NK-92 treated with Interleukin-12 subunit alpha and Interleukin-12 subunit beta, amount 100 ng/mL, for 24 hours (cell line): ENCODE data around the gene ZBED3.
"Not testable (repeated sequence)": the region's sequence is repeated elsewhere in the genome, so short reads cannot be mapped to it uniquely, and the experiment has no call there.

Experiments used
- DNase-seq: peaks from one replicate; lab custom pipeline; 2025; lab: John Stamatoyannopoulos, UW

The ZBED3 gene, protein sequence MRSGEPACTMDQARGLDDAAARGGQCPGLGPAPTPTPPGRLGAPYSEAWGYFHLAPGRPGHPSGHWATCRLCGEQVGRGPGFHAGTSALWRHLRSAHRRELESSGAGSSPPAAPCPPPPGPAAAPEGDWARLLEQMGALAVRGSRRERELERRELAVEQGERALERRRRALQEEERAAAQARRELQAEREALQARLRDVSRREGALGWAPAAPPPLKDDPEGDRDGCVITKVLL

DNA sequence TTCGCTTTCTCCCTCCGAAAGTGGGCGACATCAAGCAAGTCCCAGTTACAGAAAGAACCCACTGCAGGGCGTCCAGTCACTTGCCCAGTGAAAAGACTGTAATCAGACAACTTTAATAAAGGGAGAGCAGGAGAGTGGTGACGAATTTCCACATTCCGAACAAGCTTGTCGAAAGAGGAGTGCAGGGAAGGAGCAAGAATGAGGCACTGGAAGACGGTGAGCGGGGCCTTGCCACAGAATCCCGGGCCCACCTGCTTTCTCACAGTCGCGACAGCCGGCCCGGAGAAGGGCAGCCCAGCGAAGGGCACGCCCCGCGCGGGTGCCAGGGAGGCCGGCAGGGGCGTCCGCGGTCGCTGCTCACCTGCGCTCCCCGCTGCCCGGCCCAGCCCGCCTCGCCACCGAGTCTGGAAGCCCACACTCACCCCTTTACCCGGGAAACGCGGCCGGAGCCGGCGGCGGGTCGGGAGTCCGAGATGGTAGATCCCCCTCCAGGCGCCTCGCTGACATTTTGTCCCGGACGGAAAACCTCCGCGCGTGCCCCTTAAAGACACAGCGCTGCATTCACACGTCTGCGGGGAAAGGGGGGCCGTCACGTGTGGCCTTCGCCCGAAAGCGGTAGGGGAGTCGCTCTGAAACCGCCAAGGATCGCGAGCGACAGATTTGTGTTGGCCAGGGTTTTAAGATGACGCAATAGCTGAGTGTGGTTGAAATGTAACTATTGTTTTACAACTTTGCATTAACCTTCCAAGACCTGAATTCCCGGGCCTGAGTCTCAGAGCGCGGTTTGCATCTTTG is at the start of gene ZBED3:
Gene ZBED3 (minus strand): TSS at position 597 of the 795 bp plus-strand sequence. CDS start 9,407 bp downstream, outside the sequence.
- DNase-seq: no peak

DNA sequence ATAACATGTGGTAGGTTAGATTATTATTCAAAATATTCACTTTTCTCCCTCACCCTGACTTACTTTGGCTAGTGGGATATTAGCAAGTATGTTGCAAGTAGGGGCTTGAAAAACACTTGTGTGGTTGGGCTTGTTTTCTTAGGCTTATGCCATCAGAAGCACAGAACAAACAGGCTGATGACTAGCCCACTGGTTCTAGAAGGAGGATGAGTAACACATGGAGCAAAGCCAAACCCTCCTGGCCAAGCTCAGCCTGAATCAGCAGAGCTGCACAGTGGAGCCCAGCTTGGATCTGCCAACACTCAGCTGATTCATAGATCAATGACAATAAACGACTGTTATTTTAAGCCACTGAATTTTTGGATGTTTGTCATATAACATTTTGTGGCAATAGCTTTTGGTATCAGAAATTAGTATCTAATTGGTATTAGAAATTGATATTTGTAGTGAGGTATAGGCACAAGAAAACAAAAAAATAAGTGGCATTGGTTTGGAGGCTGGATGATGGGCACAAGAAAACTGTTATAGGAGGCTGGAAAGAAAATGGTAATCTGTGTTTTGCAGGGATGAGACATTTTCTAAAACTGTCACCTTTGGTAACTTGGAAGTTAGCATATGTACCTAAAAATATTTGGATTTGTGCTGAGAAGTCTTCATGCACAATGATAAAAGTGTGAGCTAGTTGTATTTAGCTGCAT is 46.1 kb upstream of the ZBED3 start:
- DNase-seq: no peak

DNA sequence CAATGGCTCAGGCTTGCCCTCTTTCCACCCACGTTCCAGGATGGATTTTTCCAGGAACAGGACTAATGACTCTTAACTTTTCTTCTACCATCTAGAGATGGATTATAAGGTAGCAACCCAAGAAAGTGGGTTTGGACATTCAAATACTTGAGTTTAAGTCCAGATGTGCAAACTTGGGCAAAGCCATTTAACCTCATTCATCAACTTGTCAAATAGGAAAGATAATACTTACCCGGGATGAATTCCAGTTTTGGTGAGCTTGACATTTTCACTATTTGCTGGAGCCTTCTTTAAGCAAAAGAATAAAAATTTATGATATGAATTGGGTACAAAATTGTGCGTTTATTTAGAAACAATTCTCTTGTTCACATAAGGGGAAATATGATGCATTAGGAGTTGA is 44.3 kb upstream of the ZBED3 start:
- no peak for DNase-seq

DNA sequence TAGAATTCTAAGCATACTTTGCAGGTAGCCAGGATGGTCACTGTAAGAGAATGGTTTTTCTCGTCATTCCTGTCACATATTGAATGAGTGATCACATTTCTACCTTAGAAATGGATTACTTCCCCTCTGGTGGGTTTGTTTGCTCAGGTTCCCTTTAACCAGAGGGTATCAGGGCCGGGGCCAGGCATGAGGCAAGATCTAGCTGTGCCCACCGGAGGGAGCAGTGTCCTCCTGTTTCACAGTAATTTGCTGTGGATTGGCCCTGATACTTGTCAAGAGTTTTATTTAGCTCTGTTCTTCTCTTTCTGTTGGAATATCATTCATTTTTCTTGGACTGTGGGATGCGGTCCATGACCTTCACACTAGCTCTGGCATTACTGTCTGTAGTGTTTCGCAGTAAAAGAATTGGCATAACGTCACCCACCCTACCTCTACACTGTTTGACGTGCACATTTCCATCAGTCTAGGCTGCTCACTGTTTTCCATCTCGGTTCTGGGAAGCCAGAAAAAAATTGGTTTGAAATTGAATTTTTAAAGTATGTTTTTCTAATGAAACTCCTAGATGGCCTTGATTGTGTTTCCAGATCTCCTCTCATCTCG is 42.4 kb upstream of the ZBED3 start:
- DNase-seq: no peak

DNA sequence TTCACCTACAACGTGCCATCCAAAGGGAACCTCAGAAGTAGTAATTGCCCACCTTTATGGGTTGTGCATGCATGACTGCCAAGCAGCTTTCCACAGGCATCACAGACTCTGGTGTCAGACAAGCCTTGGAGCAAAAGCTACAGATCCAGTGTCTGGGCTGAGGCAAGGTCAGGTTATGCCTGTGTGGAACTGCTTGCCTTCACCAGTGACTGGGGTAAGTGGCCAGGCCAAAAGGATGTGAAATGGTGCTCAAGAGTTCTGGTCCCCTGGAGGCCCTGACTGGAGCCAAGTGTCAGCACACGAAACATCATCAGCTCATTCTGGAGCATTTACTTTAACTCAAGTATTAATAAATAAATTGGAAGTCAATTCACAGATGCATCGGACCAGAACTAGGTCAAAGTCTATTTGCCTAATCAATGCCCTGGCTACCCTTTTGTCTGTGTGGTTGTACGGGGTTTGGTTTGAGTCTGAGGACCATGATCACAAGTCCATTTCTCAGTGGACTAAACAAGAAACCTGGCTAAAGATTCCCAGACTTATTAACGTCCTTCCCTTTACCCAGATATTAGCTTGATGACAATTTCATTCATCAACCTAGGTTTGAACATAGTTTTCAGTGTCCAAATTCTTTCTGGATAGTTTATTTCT is 41.5 kb upstream of the ZBED3 start:
- no peak for DNase-seq

DNA sequence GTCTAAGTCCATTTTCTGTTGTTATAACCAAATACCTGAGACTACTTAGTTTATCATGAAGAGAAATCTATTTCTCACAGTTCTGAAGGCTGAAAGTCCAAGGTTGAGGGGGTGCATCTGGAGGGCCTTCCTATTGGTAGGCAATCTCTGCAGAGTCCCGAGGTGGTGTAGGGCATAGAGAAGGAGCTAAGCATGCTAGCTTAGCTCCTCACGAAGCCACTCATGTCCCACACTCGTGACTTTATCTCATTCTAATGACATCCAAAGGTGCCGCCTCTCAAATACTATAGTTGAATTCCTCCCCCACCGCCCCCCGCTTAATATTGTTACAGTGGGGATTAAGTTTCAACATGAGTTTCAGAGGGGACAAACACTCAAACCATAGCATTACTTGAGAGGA is 36.0 kb upstream of the ZBED3 start:
- DNase-seq: no peak

DNA sequence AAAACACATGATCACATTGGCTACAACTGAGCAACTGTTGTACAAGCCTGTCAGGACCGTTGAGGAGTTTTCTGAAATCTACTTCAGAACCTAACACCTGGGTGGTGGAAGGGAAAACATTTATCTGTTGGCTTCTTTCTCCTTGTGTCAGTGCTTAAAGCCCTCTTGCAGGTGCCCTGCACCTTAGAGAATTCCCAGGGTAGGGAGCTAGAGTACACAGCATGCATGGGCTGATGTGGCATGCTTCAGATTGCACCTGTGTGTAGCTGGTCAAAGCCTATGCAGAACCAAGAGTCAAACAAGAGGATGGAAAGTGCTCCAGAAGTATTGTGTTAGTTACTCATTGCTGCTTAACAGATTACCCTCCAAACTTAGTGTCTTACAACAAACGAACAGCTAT is 33.6 kb upstream of the ZBED3 start:
- DNase-seq: no peak

DNA sequence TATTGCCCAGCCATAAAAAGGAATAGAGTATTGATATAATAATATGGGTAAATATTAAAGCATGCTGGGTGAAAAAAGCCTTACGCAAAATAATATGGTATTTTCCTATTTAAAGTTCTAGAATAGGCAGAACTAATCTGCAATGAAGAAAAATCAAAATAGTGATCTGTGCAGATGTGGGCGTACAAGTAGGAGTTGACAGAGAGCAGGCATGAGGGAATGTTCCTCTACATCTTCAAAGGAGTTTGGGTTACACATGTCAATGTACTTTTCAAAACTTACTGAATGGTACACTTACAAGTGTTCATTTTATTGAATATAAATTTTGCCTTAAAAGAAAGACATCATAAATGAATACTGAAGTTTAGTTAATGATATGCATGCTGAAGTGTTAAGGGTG is 33.0 kb upstream of the ZBED3 start:
- DNase-seq: no peak

DNA sequence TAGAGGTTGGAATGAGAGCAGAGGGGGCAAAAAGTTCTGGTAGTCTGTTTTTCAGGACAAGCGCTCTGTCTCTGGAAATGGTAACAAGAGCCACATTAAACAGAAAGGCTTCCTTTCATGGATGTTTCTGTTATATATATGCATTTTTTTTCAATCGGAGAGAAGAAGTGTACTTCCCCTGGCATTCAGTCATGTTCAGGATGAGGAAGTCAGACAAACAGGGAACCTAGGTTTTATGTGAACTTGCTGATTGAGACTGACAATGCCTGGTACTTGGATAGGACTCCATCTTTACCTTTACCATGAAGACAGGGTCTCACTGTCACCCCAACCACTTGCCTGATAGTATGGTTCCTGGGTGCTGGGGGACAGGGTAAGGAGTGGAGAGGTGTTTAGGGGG is 30.1 kb upstream of the ZBED3 start:
- DNase-seq: no peak

DNA sequence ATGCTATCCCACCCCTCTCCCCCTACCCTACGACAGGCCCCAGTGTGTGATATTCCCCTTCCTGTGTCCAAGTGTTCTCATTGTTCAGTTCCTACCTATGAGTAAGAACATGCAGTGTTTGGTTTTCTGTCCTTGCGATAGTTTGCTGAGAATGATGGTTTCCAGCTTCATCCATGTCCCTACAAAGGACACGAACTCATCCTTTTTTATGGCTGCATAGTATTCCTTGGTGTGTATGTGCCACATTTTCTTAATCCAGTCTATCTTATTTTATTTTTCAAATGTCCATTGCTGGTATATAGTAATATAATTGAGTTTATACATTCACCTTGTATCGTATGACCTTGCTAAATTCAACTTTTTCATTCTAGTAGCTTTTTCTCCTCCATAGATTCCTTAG is 19.9 kb upstream of the ZBED3 start:
- not testable (repeated sequence) for DNase-seq

DNA sequence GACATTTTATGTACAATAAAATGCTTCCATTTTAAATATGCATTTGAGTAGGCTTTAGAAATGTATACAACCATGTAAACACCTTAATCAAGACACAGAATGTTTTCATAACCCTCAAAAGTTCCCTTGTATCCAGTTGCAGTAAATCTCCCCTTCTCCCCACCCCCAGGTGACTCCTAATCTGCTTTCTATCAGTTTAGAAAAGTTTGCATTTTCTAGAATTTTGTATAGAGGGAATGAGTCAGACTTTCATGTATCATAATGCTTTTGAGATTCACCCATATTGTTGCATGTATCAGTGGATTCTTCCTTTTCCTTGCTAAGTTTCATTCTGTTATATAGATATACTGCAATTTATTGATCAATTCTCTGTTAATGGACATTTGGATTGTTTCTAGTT is 17.7 kb upstream of the ZBED3 start:
- DNase-seq: no peak

DNA sequence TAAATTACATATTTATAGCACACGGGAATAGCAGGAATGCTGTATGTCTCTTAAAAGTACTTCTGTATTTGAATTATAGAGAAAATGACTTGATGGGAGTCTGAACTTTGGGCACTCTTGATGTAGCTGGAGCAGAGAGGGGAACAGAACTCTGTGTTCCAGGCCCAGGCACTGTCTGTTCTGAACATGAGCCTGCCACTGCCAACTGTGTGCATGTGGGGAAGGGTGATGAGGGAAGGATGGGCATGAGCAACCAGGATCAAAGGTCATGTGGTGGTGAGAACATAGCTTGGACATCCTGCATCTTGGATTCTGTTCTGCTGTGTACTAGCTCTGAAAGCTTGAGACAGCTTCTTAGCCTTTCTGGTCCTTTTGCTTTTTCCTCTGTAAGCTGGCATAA is 16.4 kb upstream of the ZBED3 start:
- DNase-seq: no peak

DNA sequence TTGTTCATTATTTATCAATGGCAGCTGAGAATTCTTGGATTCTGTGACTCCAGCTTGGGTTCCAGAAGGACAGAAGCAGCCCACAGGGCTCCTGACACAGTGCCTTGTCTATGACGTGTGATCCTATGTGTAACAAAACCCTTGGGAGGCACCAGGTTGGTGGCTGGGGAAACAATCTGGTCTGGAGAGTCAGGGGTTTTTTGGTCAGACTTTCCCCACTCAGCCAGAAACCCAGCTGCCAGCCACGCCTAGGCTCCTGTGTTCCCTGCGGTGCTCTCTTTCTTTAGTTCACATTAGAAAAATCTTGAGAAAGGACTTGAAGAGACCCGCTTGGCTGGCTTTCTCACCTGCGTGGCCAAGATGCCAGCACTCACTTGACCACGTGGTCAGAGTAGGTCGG is 15.5 kb upstream of the ZBED3 start:
- DNase-seq: no peak

DNA sequence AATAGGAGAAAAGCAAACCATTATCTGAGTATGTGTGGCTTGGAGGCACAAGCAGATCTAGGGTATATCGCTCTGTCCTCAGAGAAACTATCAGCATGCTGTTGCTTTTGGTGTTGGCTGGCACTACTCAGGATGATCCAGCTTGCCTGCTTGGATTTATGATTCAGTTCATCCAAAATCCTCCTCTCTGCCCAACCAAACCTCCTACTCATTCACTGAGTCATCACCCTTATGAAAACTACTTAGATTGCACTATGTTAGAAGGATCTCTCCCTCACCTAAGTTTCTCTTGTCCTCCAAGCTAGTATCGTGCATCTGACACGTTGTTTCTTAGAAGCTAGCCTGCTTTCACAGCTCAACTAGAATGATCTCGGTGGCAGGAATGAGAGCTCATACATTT is 14.2 kb upstream of the ZBED3 start:
- no peak for DNase-seq

DNA sequence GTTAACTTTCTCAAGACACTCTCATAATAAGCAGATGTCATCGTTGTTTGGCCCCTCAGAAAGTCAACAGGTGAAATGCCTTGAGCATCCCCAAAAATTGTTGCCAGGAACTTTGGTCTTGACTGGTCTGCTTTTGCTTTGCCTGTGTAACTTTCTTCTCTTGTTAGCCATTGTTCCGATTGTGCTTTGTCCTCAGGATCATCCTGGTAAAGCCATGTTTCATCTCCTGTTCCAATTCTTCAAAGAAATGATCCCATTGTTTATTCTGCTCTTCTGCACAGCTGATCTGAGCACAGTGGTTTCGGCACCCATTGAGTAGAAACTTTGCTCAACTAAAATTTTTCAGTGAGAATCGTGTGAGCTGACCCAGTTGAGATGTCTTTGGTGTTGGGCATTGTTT is 8.1 kb upstream of the ZBED3 start:
- no peak for DNase-seq

DNA sequence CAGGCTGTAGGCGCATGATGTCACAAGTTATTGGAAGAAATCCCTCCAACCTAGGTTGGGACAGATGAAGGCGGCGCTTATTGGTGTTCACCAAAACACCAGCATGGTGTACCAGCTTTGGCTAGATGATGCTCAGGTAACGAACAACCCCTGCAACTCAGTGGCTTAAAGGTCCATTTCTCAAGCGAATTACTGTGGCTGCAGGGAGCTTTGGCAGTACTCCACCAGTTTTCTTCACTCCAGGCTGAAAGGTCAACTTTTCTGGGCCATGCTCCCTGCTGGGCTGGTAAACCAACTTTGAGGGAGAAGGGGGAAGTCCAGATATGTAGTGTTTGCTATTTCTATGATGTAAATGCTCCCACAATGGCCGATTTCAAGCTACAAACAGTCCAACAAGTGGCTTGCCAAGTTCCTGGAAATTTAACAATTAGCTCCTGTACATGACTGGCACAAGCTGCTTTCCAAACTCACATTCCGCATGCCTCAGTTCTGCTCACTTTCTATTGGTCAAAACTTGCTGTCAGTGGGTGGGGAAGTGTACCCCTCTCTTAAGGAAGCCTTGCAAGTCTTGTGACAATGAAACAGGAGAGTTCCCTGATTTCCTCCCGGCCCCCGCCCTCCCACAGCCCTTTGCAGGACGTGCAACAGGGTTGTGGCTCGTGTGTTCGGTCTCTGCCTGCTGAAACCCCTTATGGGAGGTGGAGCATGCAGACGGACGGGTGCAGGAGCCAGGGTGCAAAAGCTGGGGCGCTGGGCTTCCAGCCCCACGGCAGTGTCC is 588 bp upstream of the ZBED3 start:
- DNase-seq: no peak

DNA sequence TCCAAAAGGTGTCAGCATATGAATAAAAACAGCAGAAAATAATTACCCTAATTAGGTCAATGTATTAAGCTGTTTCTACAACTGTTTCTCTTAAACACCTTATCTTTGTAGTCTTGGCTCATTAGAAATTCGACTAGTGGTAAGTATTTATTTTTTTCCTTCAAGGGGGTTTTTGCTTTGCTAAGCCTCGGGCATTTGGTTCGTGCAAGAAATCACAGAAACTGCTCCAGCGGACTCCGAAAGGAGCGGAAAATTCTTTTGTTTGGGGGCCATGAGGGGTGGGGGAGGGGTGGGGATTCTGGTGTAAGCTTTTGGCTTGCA is 757 bp downstream of the ZBED3 start:
- no peak for DNase-seq

DNA sequence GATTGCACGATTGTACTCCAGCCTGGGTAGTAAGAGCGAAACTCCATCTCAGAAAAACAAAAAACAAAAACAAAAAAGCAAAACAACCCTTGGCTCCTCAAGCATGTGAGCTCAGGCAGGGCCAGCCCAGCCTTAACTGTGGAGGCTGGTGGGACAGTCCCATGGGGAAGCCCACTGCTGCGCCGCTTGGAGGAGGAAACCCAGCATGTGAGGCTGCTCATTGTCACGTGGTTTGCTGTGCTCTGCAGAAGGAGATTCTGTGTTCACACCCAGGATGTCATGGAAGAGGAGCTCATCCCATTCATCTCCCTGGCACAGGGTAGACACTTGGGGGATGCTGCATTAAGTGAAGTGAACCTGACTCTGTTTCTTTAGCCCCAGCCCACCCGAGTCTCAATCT is 4.0 kb downstream of the ZBED3 start:
- no peak for DNase-seq

DNA sequence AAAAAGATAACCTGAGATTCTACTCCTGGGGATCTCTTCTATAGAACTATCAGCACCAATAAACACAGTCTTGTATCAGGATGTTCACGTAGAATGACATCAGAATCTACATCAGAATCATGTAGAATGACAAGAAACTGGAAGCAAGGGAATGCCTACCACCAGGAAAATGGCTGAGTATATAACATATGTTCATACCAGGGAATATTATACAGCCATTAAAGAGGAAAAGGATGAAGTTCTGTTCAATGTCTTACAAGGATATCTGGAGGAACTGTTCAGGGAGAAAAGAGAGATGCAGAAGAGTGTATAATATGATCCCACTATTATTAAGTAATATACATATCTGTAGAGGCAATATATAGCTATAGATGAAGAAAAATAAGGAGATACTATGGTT is 4.8 kb downstream of the ZBED3 start:
- DNase-seq: no peak

DNA sequence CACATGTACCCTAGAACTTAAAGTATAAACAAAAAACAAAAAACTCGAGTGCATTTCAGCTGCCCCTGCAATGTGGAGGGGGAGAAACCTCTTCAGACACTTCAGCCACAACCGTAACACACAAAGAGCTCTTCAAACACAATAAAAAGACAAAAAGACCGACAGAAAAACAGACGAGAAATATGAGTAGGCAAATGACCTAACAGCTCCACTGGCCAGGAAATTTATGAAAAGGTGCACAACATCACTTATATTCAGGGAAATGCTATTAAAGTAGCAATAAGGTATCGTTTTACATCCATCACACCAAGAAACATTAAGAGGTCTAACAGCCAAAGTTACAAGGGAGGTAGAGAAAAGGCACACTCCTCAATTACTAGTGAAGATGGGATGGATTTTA is 6.2 kb downstream of the ZBED3 start:
- DNase-seq: no peak

DNA sequence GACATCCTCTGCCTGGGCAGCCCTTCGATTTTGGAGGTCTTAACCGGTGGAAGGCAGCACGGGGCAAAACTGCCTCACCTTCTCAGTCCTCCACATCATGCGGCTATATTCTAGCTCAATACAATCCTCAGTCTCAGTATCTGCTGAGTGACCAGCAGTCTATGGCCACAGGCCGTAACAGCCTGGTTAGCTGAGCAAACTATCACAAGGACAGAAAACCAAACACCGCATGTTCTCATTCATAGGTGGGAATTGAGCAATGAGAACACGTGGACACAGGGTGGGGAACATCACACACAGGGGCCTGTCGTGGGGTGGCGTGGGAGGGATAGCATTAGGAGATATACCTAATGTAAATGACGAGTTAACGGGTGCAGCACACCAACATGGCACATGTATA is 6.6 kb downstream of the ZBED3 start:
- not testable (repeated sequence) for DNase-seq

DNA sequence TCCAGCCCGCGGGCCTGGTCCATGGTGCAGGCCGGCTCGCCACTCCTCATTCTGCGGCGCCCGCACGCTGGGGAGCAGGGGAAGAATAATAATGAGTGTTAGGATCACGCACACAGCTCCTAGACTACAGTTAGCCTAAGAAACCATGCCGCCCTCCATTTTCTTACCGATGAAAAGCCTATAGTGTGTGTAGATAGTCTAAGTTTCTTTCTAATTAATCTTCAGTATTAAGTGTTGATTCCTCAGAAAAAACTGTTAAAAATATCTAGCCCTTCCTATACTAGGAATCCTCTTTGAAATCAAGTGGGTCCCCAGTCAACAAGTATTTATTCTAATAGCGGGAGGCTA is 9.3 kb downstream of the ZBED3 start:
- no peak for DNase-seq
